ENCODE results near the gene NDST3.
"Not testable (repeated sequence)": the region's sequence is repeated elsewhere in the genome, so short reads cannot be mapped to it uniquely, and the experiment has no call there.

The NDST3 gene

DNA sequence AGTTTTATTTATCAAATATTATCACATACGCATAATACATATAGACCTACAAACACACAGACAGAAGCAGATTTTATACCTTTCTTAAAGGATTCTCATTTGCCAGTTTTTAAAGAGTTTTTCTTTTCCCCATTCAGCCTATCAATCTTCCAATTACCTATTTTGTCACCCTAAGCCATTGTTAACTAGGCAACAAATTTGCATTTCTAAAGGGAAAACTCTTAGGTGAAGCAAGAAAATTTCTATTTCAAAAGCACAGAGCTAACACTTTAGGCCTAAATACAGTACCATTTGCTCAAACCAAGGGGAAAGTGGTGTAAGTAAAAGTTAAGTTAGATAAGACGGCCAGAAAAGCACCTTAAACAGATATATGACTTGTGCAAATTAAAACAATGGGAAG is 156.6 kb downstream of the NDST3 start:
- DNase-seq: no peak

DNA sequence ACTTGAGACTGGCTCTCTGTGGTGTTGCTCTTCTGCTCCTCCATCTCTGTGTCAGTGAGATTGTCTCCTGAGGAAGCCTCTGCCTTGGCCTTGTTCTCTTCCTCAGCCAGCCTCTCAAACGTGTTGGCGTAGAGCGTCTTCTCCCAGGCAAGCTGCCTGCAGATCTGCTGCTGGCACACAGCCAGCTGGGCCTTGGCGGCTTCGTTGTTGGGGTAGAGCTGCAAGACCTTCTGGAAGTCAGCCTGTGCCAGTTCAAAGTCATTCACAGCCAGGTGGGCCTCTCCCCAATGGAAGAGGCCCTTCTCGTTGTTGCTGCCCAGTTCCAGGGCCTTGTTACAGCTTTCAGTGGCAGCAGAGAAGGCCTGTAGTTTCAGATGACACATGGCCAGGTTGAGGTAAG is 159.1 kb downstream of the NDST3 start:
- no peak for DNase-seq

DNA sequence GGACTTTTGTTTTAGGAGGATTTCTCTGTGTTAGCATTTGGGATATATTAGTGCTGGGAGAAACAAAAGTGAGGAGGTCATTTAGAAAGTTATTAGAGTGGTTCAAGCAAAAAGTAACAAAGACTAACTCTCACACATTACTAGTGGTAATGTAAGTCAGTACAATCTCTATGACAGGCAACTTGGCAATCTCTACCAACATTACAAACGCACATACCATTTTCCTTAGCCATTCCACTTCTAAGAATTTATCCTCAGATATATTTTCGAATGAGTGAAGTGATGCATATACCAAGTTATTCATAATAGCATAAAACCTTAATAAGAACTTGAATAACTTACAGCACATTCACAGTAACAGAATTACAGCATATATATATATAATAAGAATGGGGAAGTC is 172.3 kb downstream of the NDST3 start:
- DNase-seq: no peak

DNA sequence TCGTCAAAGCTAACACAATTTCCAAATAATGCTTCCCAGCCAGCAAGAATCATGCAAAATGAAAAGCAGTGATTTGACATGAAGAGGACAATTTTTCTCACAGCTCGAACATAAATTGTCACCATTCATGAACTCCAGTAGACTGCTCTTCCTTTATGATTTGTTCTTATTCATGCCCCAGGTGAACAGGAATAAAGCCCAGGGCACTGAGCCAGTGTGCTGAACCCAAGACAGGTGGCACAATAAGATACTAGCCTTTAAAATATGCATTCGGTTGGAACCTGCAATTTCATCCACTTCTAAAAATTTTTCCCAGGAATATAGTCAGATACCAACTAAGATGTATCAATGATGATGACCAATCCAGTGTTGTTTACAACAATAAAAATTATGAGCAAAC is 178.8 kb downstream of the NDST3 start:
- no peak for DNase-seq

DNA sequence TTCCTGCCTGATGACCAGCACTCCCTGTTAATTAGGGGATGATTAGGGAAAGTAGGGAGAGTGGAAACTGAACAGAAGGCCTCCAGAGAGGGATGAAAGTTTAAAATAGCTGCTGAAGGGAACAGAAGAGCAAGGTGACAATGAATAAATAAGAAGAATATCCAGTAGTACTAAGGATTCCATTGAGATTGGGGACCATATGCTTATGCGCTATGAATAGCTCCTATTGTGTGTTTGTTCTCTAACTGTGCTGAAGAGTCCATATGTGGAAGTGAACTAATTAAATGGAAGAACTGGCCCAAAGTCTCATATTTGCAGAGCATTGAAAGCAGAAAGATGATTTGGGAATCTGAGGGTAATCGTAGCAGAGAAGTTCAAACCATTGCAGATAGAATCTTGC is 181.5 kb downstream of the NDST3 start:
- DNase-seq: no peak

DNA sequence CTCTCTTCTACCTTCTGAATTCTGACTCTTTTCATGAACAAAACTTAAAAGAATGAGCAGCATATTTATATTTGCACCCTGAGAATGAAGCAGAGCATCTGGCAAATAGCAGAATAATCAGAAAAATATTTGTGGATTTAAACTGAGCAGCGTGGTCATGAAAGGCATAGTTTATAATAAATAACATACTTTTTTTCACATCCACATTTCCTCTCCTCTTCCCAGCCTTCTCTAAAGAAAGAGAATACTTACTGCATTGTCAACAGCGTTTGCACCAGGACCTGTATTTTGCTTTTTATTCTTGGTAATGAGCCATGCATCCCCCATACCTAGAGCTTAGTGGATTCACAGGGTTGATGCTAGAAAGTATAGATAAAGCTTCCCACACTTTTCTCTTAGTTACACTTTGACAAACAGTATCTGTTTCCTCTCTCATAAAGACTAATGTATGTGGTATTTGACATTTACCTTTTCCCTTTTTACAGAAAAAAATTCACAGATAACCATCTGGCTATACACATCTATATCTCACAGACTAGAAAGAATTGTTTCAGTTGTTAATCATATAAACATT is 187.0 kb downstream of the NDST3 start:
- DNase-seq: no peak

DNA sequence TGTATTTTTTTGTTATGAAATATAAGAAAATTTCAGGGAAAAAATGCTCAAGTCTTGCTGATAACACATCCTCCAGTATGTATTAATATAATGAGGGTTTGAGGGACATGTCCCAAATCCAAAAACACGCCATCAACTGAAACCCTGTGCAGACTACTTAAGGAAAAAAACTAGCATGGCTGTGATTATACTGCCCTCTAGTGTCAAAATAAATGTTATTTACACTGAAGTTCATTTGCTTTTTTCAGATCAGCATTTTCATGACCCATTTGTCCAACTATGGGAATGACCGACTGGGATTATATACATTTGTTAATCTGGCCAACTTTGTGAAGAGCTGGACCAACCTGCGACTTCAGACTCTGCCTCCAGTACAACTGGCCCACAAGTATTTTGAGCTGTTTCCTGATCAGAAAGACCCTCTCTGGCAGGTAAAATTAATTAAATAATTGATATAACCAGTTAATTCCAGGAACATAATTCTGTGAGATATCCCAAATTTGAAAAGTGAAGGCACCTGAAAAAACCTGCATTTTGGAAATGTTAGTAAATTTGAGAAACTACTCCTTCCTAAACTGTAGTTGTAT is 190.1 kb downstream of the NDST3 start:
- DNase-seq: no peak

DNA sequence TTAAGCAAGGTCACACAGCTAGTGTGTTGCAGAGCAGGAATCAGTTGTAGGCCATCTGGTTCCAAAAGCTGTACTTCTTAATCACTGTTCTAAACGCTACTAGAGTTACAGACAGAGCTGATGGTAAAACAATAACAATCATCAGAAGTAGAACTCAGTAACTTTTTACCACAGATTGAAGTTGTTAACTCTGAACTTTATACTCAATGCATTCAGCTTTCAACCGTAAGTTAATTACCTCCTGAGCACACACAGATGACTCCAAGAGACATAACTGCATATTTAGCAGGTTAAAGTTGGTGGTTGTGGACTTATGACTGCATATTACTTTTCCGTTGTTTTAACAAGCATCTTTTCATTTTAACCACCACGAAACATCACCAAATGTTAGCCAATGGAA is 191.2 kb downstream of the NDST3 start:
- no peak for DNase-seq

DNA sequence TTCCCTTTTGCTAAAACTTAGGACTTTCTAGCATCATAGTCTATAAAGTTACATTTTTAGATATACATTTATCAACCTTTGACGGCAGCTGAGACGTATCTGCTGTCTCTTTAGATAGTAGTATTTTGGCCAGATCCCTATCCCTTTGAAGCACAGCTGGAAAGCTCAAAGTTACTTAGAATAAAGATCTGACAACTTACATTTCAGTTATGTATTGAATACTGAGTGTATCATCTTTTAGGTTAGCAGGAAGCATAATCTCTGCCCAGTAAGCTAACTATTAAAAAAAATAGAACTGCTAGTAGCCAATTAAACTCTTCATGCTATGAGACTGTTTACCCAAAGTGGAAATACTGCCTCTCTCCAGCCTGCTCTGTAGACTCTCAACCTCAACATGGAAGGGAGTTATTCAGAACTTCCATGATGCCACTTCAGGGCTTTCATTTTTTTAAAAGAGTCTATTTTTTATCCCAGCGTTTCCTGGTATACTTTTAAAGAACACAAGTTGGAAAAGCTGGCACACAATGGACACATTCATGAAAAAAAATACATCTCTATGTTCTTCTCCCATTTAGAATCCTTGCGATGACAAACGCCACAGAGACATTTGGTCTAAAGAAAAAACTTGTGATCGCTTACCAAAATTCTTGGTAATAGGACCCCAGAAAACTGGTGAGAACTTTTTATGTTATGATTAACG is 192.2 kb downstream of the NDST3 start:
- no peak for DNase-seq

DNA sequence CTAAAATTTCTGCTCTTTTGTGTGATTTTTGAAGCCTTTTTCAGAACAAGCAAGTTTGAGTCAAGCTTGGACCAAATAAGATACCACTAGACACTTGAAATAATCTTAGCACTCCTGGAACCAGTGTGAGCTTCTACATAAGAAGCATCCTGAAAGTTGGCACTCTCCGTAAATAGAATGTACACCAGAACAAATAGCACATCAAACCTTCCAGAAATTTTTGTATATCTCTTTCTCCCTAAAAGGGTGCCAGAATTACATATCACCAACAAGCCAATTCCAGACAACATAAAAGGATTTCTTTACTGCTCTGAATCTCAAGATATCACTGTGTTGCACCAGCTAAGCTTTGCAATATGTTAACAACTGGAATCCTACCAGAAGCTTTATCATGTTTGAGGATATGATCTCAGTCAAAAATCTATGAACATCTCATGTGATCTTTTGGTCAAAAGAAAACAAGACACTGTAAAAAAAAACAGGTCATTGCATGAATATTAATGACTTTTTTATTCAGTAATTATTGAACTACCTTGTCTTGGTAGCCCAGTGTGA is 201.4 kb downstream of the NDST3 start:
- DNase-seq: no peak

DNA sequence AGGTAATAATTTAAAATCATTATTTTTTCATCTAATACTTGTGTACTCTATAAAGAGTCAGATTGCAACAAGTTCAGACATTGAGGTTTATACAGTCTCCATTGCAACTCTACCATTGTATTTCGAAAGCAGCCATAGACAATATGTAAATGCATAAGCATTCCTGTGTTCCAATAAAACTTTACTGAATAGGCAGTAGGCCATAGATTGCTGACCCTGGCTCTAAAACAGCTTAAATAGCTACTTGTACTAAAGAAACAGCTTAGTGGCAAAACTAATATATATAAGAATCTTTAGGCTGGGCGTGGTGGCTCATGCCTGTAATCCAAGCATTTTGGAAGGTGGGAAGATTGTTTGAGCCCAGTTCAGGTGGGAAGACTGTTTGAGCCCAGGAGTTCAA is 203.2 kb downstream of the NDST3 start:
- no peak for DNase-seq

DNA sequence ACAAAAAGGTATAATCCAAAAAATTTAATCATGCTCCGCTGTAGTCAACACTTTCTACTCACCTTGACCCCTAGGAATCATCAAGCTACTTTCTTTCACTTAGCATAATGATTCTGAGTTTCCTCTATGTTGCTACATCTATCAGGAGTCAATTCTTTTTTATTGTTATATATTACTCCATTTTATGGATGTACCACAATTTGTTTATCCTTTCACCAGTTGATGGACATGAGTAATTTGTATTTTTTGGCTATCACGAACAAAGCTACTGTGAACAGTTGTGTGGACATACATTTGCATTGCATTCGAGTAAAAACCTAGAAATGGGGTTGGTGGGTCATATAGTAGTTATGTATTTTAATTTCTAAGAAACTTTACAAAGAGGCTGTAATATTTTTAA is 215.6 kb downstream of the NDST3 start:
- no peak for DNase-seq

DNA sequence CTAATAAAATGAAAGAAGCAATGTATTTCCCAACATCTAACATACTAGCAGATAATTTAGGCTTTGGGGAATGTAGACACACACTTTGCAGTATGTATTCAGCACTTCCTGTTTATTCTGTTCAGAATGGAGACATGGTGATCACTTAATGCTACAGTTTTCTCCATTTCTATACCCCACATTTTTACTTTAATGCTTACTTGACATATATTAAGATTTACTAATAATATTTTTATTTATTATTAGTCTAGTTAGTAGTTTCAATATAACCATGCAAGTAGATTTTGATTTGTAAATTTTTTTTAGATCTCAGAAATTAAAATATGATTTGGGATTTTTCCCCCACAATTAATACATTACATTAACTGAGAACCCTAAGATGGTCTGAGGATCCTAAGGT is 220.1 kb downstream of the NDST3 start:
- DNase-seq: no peak

DNA sequence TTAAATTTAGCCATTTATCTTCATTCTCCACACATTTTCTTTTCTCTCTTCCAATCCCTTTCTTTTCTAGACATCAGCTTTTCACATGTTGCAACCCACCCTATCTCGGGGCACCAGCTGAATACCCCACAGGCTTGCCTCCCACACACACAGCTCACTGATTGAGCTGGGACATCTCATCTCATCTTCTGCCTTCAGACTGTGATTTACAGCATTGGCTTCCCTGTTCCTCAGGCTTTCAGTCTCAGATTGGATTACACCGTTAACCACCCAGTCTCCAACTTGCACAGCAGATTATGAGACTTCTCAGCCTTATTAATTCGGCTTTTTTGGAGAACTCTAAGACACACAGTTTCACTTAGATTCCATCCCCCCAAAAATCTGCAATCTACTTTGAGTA is 224.8 kb downstream of the NDST3 start:
- DNase-seq: no peak

DNA sequence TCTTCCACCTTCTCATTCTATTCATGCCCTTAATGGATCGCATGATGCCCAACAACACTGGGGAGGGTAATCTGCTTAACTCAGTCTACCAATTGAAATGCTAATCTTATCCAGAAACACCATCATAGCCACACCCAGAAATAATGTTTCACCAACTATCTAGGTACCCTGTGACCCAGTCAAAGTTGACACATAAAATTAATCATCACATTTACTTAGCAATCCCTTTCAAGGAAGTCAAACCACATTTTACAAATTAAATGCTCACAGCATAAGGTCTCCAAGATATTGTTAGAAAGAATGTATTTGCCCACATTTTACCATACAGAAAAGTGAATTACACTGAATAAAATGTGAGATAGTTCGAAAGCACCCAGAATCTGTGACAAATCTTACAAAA is 226.0 kb downstream of the NDST3 start:
- DNase-seq: no peak

DNA sequence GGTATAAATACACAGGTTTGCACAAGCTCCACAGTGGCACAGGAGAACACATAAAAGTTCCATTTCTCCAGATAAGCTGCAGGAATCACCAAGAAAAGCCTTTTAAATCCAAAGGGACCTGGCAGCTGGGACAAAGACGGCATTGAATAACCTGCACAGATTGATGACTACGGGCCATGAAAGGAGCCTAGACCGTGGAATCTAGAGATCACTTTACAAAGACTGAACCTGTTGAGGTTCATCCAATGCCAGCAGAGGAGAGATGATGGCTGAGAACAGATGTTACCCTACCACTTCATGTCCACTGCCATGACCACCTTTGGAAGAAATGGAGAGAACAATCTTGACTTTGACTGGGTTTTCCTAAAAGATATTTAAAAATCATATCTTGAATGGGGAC is 229.8 kb downstream of the NDST3 start:
- DNase-seq: no peak

DNA sequence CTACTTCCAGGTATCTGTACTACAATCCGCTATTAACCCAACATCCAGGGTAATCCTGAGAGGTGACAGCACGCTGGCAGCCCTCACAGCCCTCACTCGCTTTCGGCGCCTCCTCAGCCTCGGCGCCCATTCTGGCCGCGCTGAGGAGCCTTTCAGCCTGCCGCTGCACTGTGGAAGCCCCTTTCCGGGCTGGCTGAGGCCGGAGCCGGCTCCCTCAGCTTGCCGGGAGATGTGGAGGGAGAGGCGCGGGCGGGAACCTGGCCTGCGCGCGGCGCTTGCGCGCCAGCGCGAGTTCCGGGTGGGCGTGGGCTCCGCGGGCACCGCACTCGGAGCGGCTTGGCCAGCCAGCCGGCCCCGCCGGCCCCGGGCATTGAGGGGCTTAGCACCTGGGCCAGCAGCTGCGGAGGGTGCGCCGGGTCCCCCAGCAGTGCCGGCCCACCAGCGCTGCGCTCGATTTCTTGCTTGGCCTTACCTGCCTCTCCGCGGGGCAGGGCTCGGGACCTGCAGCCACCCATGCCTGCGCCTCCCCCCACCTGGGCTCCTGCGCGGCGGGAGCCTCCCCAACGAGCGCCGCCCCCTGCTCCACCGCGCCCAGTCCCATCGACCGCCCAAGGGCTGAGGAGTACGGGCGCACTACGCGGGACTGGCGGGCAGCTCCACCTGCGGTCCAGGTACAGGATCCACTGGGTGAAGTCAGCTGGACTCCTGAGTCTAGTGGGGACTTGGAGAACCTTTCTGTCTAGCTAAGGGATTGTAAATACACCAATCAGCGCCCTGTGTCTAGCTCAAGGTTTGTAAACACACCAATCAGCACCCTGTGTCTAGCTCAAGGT is 231.2 kb downstream of the NDST3 start:
- DNase-seq: peak; percentile 15 to 33

DNA sequence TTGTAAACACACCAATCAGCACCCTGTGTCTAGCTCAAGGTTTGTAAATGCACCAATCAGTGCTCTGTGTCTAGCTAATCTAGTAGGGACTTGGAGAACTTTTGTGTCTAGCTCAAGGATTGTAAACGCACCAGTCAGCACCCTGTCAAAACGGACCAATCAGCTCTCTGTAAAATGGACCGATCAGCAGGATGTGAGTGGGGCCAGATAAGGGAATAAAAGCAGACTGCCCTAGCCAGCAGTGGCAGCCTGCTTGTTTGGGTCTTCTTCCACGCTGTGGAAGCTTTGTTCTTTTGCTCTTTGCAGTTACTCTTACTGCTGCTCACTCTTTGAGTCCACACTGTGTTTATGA is 231.8 kb downstream of the NDST3 start:
- DNase-seq: not testable (repeated sequence)

DNA sequence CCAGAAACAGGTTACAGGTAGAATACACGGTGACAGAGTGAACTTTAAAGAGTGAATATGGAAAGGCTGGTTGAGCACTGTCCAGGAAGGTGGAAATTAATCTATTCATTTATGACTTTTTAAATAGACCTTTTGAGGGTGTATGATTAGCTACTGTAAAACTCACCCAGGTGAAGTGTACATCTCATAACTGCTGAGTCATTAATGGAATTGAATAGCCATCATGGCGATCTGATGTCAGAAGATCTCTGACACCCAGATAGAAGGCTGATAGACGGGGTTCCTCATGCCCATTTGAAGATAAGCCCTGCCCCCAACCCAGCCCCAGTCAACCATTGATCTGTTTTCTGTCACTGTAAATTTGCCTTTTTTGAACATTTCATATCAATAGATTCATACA is 234.5 kb downstream of the NDST3 start:
- no peak for DNase-seq

DNA sequence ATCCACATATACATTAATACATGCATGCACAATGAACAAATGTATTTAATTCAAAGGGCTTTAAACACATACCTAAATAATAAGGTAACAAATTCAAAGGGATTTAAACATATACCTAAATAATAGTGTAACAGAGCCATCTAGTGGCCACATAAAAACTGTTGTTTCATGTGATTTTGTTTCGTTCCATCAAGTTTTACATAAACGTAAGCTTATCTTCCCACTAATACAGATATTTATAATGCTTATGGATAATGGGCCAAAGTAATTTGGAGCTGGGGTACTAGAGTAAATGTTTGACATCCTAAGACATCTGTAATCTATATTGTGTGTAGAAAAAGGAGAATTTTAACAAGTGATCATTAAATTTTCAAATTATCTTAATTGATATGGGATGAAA is 236.2 kb downstream of the NDST3 start:
- no peak for DNase-seq

DNA sequence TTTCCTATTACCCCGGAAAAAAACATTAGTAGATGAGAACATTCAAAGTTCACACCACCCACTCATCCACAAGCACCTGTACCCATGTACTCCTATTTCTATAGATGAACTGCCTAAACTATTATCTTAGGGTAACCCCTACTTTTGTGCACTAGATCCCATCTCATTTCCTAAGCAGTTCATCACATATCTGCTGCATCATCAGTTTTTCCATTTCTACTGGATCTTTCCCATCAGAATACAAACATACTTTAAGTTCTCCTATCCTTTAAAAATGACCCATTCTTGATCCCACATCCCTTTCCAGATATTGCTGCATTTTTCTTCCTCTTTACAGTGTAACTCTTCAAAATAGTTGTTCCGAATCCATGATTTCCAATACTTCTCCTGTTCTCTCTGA is 237.5 kb downstream of the NDST3 start:
- no peak for DNase-seq

DNA sequence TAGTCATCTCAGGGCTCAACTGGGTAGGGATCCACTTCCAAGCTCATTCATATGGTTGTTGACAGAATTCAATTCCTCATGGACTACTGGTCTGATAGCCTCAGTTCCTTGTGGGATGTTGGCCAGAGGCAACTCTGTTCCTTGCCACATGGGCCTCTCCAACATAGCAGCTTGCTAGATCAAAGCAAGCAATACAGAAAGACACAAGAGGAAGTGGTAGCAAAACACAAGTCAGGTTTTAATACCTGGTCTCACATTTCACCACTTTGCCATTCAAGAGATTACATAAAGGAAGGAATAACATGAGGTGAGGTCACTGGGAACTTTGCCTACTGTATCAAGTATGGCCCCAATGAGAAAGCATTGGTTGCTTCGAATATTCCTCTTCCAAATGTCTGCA is 239.4 kb downstream of the NDST3 start:
- no peak for DNase-seq

DNA sequence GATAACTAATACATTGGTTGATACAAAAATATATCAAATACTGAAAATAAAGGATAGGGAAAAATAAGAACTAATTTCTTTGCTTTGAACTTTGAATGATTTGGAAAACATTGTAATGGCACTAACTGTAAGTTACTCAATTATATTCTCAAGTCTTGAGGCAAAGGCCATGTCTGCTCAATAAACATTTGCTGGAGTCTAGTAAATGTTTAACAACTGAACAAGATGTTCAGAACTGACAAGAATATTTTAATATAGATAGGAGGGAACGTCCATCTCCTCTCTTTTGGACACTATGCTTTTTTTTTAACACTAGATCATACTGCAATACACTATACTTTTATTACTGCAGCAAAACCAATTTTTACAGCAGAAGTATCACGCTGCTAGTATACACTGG is 242.3 kb downstream of the NDST3 start:
- DNase-seq: no peak

DNA sequence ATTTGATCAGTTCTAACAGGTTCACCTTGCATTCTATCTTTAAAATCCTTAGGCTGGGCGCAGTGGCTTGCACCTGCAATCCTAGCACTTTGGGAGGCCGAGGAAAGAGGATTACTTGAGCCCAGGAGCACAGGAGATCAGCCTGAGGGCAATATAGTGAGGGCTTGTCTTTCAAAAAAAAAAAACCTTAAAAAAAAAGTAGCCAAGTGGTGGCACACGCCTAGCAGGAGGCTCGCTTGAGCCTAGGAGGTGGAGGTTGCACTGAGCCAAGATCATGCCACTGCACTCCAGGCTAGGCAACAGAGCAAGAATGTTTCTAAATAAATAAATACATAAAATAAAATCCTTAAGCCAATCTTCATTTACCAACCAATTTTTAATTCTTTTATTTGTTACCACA is 243.0 kb downstream of the NDST3 start:
- no peak for DNase-seq
